Measurements from ENCODE around the gene GM2A.

- TF ChIP-seq TCF7L2 (IDR thresholded peaks at IDR 0.05; ENCODE audit: low read depth, low read length) (no peak), THAP7 (CRISPR knock-in tag; IDR thresholded peaks at IDR 0.05) (no peak), EP300 (IDR thresholded peaks at IDR 0.05; ENCODE audit: low read length) (no peak), ZNF717 (CRISPR knock-in tag; IDR thresholded peaks at IDR 0.05) (no peak), PREB (CRISPR knock-in tag; IDR thresholded peaks at IDR 0.05) (no peak), STAT6 (CRISPR knock-in tag; IDR thresholded peaks at IDR 0.05) (no peak), GABPA (tag; conservative IDR thresholded peaks at IDR 0.05; ENCODE audit: low read depth) (no peak), CTCF (IDR thresholded peaks at IDR 0.05 in 2 of 3, conservative IDR thresholded peaks at IDR 0.05 in 1 of 3; ENCODE audit: insufficient read depth in 2 of 3, low read depth in 1 of 3, low read length in 3 of 3) (no peak), ZFX (CRISPR knock-in tag; IDR thresholded peaks at IDR 0.05) (no peak), HNRNPLL (IDR thresholded peaks at IDR 0.05; ENCODE audit: low read depth, low read length, poor library complexity, severe bottlenecking) (no peak)
Measured at GRCh38 chr5:151258816-151259215, 5.8 kb downstream of the GM2A start.
